BE2C (cell line): ENCODE data around the gene EPHA6.
"Not testable (repeated sequence)": the region's sequence is repeated elsewhere in the genome, so short reads cannot be mapped to it uniquely, and the experiment has no call there.

ENCODE experiments used
- DNase-seq: peaks from one replicate; pipeline ENCODE4 v3.0.0-alpha.2; 2020
- H3K27me3 ChIP-seq: fragments of 250-450 bp; sonication (Bioruptor Pico); 2 replicates; pipeline ENCODE4 v1.5.1; 2020; ENCODE audit warnings: mild to moderate bottlenecking
- H3K36me3 ChIP-seq: fragments of 250-450 bp; sonication (Bioruptor Pico); 2 replicates; pipeline ENCODE4 v1.5.1; 2020; ENCODE audit warnings: mild to moderate bottlenecking
- H3K4me1 ChIP-seq: fragments of 250-450 bp; sonication (Bioruptor Pico); 2 replicates; pipeline ENCODE4 v1.5.1; 2020
- H3K4me3 ChIP-seq: 2 replicates; pipeline ENCODE4 v1.5.1; 2011; ENCODE audit warnings: low read depth, low read length
- H3K9me3 ChIP-seq: fragments of 250-450 bp; sonication (Bioruptor Pico); 2 replicates; pipeline ENCODE4 v1.5.1; 2020
- TF ChIP-seq, protein P1 (sequence below): IDR thresholded peaks from 2 replicates; pipeline ENCODE4 v1.5.1; 2012; ENCODE audit warnings: mild to moderate bottlenecking, low read depth, low read length

Gene EPHA6

GRCh38 chr3:97530691-97531090, 716.3 kb downstream of the EPHA6 start:
- Histone ChIP-seq H3K4me1 (no peaks in the 10 kb centered on the region), H3K27me3 (no peaks in the 10 kb centered on the region), H3K9me3 (no peaks in the 10 kb centered on the region), H3K36me3 (no peaks in the 10 kb centered on the region), H3K4me3 (no peak overlapping the region)
- TF ChIP-seq, protein P1, sequence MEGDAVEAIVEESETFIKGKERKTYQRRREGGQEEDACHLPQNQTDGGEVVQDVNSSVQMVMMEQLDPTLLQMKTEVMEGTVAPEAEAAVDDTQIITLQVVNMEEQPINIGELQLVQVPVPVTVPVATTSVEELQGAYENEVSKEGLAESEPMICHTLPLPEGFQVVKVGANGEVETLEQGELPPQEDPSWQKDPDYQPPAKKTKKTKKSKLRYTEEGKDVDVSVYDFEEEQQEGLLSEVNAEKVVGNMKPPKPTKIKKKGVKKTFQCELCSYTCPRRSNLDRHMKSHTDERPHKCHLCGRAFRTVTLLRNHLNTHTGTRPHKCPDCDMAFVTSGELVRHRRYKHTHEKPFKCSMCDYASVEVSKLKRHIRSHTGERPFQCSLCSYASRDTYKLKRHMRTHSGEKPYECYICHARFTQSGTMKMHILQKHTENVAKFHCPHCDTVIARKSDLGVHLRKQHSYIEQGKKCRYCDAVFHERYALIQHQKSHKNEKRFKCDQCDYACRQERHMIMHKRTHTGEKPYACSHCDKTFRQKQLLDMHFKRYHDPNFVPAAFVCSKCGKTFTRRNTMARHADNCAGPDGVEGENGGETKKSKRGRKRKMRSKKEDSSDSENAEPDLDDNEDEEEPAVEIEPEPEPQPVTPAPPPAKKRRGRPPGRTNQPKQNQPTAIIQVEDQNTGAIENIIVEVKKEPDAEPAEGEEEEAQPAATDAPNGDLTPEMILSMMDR = no peak
- no peak for DNase-seq

DNA sequence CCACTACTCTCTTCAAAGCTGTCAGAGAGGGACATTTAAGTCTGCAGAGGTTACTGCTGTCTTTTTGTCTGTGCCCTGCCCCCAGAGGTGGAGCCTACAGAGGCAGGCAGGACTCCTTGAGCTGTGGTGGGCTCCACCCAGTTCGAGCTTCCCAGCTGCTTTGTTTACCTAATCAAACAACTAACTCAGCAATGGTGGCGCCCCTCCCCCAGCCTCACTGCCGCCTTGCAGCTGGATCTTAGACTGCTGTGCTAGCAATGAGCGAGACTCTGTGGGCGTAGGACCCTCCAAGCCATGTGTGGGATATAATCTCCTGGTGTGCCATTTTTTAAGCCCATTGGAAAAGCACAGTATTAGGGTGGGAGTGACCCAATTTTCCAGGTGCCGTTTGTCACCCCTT, 733.2 kb downstream of the EPHA6 start:
- not testable (repeated sequence) for H3K9me3 ChIP-seq, DNase-seq, H3K36me3 ChIP-seq, H3K4me3 ChIP-seq, H3K27me3 ChIP-seq, H3K4me1 ChIP-seq

DNA sequence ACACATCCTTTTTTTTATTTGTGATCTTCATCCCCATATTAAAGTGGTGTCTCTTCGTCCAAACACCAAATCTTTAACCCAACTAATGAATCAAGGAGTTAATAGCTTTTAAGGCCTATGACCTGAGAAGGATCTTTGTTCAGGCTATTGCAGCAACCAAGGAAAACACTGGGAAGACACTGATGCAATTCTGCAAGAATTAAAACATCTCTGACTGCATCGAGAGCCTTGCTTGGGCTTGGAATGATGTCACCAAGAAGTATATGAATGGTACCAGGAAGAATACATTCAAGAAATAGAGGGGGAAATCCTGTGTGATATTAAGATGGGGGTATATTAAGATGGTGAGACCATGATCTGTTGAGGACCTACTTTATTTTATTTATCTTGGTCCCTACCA, 736.0 kb downstream of the EPHA6 start:
- Histone ChIP-seq H3K9me3 (no peaks in the 10 kb centered on the region), H3K4me3 (no peak overlapping the region), H3K4me1 (no peaks in the 10 kb centered on the region), H3K36me3 (no peaks in the 10 kb centered on the region), H3K27me3 (no peaks in the 10 kb centered on the region)
- TF ChIP-seq, protein P1 = no peak
- DNase-seq = no peak

- H3K27me3 ChIP-seq = no peaks in the 10 kb centered on the region
- TF ChIP-seq, protein P1 = no peak
- no peaks in the 10 kb centered on the region for H3K9me3 ChIP-seq
- no peaks in the 10 kb centered on the region for H3K4me1 ChIP-seq
- H3K4me3 ChIP-seq = no peak overlapping the region
- no peaks in the 10 kb centered on the region for H3K36me3 ChIP-seq
- DNase-seq = no peak
Observed at GRCh38 chr3:97552186-97552585, 737.8 kb downstream of the EPHA6 start.

DNA sequence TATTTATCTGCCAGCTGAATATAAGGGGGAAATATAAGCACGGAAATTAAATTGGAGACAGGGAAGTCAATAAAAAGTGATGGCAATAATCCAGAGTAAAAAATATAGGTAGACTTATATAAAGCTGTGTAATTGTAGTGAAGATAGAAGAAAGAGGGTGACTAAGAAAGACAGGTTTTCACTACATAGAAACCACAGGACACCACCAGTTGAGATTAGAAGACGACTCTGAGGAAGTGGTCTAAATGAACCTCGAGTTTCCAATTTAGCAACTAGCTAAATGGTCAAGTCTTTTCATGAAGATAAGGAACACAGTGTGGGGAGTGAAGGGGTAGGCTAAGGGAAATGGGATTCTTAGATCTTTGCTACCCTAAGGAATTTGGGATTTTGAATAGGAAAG, 761.3 kb downstream of the EPHA6 start:
- Histone ChIP-seq H3K4me3 (no peak overlapping the region), H3K27me3 (no peaks in the 10 kb centered on the region), H3K4me1 (peaks cover 13% of the 10 kb centered on the region), H3K36me3 (no peaks in the 10 kb centered on the region), H3K9me3 (no peaks in the 10 kb centered on the region)
- no peak for DNase-seq
- TF ChIP-seq, protein P1 = no peak

DNA sequence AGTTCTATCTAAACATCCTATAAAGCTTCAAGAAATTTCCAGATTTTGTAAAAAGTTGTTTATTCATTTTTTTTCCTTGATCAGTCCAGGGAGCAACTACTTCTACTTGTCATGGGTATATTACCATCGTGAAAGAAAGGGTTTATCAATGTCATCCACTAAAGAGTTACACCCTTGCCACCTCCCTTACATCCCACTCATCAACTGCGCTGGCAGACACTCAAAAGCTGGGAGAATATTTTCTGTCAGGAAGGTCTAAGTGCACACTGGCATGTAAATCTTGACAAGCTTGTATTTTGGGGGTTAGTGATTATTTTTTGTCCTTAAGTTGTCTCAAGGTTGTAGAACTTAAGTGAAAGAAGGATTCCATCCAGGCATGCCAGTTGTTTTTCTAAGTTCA, 761.8 kb downstream of the EPHA6 start:
- no peaks in the 10 kb centered on the region for H3K9me3 ChIP-seq
- H3K36me3 ChIP-seq = no peaks in the 10 kb centered on the region
- H3K4me3 ChIP-seq = no peak overlapping the region
- H3K27me3 ChIP-seq = no peaks in the 10 kb centered on the region
- DNase-seq = no peak
- H3K4me1 ChIP-seq = peaks cover 18% of the 10 kb centered on the region
- TF ChIP-seq, protein P1 = no peak

- DNase-seq = peak; percentile 58
- TF ChIP-seq, protein P1 = no peak
- H3K9me3 ChIP-seq = no peaks in the 10 kb centered on the region
- H3K4me1 ChIP-seq = peaks cover 23% of the 10 kb centered on the region
- no peaks in the 10 kb centered on the region for H3K36me3 ChIP-seq
- H3K4me3 ChIP-seq = no peak overlapping the region
- no peaks in the 10 kb centered on the region for H3K27me3 ChIP-seq
Observed at GRCh38 chr3:97579365-97579764, 765.0 kb downstream of the EPHA6 start.
